OCI-LY7 (cell line): Measurements from ENCODE around the gene MED26. TPM values are rescaled to one million over a fixed set of nuclear protein-coding genes. Genes with fewer than 3 reads are reported as not detected.

Experiments used
- BruUV-seq: library from RNA; stranded (reverse); fragments of 400-500 nt; replicated peaks from 2 replicates; lab custom pipeline; 2021; lab: Mats Ljungman, UMichigan
- CTCF ChIA-PET: fragments of 300-600 bp; sonication (Branson Sonifier 250); formaldehyde crosslinking; loops from one replicate; lab custom pipeline; 2022; ENCODE audit warnings: antibody characterized with exemption; ENCODE audit not compliant: unreplicated experiment; lab: Charles Lee
- POLR2A ChIA-PET: fragments of 300-600 bp; sonication (Branson Sonifier 250); formaldehyde crosslinking; loops from one replicate; lab custom pipeline; 2022; ENCODE audit warnings: antibody characterized with exemption; lab: Charles Lee
- DNase-seq: peaks from one replicate; pipeline ENCODE4 v3.0.0-alpha.2; 2015; ENCODE audit warnings: low spot score
- H2AFZ ChIP-seq: fragments of 200-600 bp; sonication (generic), shearing (Covaris generic); 2 replicates; pipeline ENCODE4 v1.6.1; 2014; ENCODE audit warnings: mild to moderate bottlenecking, antibody characterized with exemption, low read length, moderate library complexity
- H3K27ac ChIP-seq: fragments of 200-600 bp; sonication (generic); 2 replicates; pipeline ENCODE4 v1.5.1; 2014; ENCODE audit warnings: mixed run types, low read depth, mild to moderate bottlenecking, moderate library complexity, low read length, inconsistent platforms; ENCODE audit not compliant: poor library complexity, severe bottlenecking
- H3K36me3 ChIP-seq: fragments of 200-600 bp; sonication (generic); 2 replicates; pipeline ENCODE4 v1.6.1; 2014; ENCODE audit warnings: mild to moderate bottlenecking, antibody characterized with exemption, low read length, moderate library complexity, mixed read lengths; ENCODE audit not compliant: insufficient read depth
- H3K4me1 ChIP-seq: fragments of 200-600 bp; sonication (generic); 2 replicates; pipeline ENCODE4 v1.5.1; 2014; ENCODE audit warnings: mild to moderate bottlenecking, low read length; ENCODE audit not compliant: insufficient read depth, poor library complexity, severe bottlenecking
- H3K4me2 ChIP-seq: fragments of 200-600 bp; sonication (generic); 2 replicates; pipeline ENCODE4 v1.6.1; 2014; ENCODE audit warnings: mild to moderate bottlenecking, low read length
- H3K4me3 ChIP-seq: fragments of 200-600 bp; sonication (generic); 2 replicates; pipeline ENCODE4 v1.5.1; 2014; ENCODE audit warnings: mild to moderate bottlenecking, low read depth, low read length; ENCODE audit not compliant: poor library complexity, severe bottlenecking
- H3K79me2 ChIP-seq: fragments of 200-600 bp; sonication (generic); 2 replicates; pipeline ENCODE4 v1.6.1; 2016; ENCODE audit warnings: low read depth, mild to moderate bottlenecking, low read length, moderate library complexity, mixed read lengths; ENCODE audit not compliant: insufficient read depth
- H3K9me2 ChIP-seq: fragments of 200-600 bp; sonication (generic); 2 replicates; pipeline ENCODE4 v1.6.1; 2016; ENCODE audit warnings: mild to moderate bottlenecking, low read length, mixed read lengths; ENCODE audit not compliant: insufficient read depth
- H3K9me3 ChIP-seq: fragments of 200-600 bp; sonication (generic); 2 replicates; pipeline ENCODE4 v1.6.1; 2014; ENCODE audit warnings: mild to moderate bottlenecking, mixed run types, low read length, mixed read lengths
- H4K20me1 ChIP-seq: fragments of 200-600 bp; sonication (generic); 2 replicates; pipeline ENCODE4 v1.6.1; 2014; ENCODE audit warnings: mild to moderate bottlenecking, antibody characterized with exemption, low read length, moderate library complexity, mixed read lengths; ENCODE audit not compliant: insufficient read depth
- CTCF ChIP-seq: fragments of 200-600 bp; sonication (generic); conservative IDR thresholded peaks from 2 replicates; pipeline ENCODE4 v1.5.1; 2014; ENCODE audit warnings: mild to moderate bottlenecking, antibody characterized with exemption, low read length, moderate library complexity, mixed read lengths
- EZH2phosphoT487 ChIP-seq: fragments of 200-600 bp; sonication (generic); IDR thresholded peaks from 2 replicates; pipeline ENCODE4 v1.6.1; 2018; ENCODE audit warnings: low read depth, borderline replicate concordance, mild to moderate bottlenecking, mixed run types, antibody characterized with exemption, low read length, moderate library complexity, mixed read lengths
- intact Hi-C: fragments of 100-400 bp; cut with micrococcal nuclease; formaldehyde crosslinking; loops from one replicate; pipeline ENCODE4 v1.10.0; 2022; ENCODE audit not compliant: unreplicated experiment
- total RNA-seq, 2 experiments: library from RNA; depleted of rRNA in 1 of 2; stranded (reverse); fragments of >200 nt in 1 of 2; shearing (Covaris generic) in 1 of 2; gene quantifications; 2 replicates each; pipeline ENCODE4 v1.2.3, GENCODE V29; 2014 to 2022

MED26 gene
- total RNA-seq, 2 experiments from 2014 or later: 19.4 to 26.8 TPM

GRCh38 chr19:16577531-16577985 lies 50.4 kb downstream of the MED26 start:
- no peak for DNase-seq
- H3K9me2 ChIP-seq: no peaks in the 10 kb centered on the region
- POLR2A ChIA-PET: interaction anchor here (0.5 to 0.7 kb wide), 2 partner anchors 16 to 445 kb away, joined by 3 read pairs; no protein-coding TSS in a partner anchor
- intact Hi-C loops: no loop called here
- peaks cover 11% of the 10 kb centered on the region for H4K20me1 ChIP-seq
- TF ChIP-seq EZH2phosphoT487 (no peak), CTCF (no peak)
- no peak overlapping the region for H3K27ac ChIP-seq
- no peak overlapping the region for H3K4me2 ChIP-seq
- H3K79me2 ChIP-seq: peaks cover 71% of the 10 kb centered on the region
- CTCF ChIA-PET: no interaction called here
- H2AFZ ChIP-seq: no peak overlapping the region
- H3K36me3 ChIP-seq: peaks cover 80% of the 10 kb centered on the region
- no peak overlapping the region for H3K4me3 ChIP-seq
- peaks cover 31% of the 10 kb centered on the region for H3K4me1 ChIP-seq
- no peaks in the 10 kb centered on the region for H3K9me3 ChIP-seq
- BruUV-seq: no TSS peak

GRCh38 chr19:16576690-16577530 lies 51.1 kb downstream of the MED26 start:
- no peaks in the 10 kb centered on the region for H3K9me3 ChIP-seq
- H3K27ac ChIP-seq: no peak overlapping the region
- H3K36me3 ChIP-seq: peaks cover 74% of the 10 kb centered on the region
- ChIA-PET CTCF (no interaction called here), POLR2A (interaction anchor here (0.7 kb wide), 1 partner anchor 444 kb away, joined by 3 read pairs; no protein-coding TSS in a partner anchor)
- no TSS peak for BruUV-seq
- no peak overlapping the region for H2AFZ ChIP-seq
- no peaks in the 10 kb centered on the region for H3K9me2 ChIP-seq
- H4K20me1 ChIP-seq: peaks cover 11% of the 10 kb centered on the region
- H3K4me1 ChIP-seq: peaks cover 24% of the 10 kb centered on the region
- TF ChIP-seq CTCF (no peak), EZH2phosphoT487 (no peak)
- no peak overlapping the region for H3K4me2 ChIP-seq
- no peak for DNase-seq
- H3K79me2 ChIP-seq: peaks cover 65% of the 10 kb centered on the region
- intact Hi-C loops: no loop called here
- H3K4me3 ChIP-seq: no peak overlapping the region
